A549 (cell line): ENCODE measurements around the gene DCDC2. TPM values are rescaled to one million over a fixed set of nuclear protein-coding genes. Genes with fewer than 3 reads are reported as not detected.

ENCODE experiments used
- ATAC-seq, 2 experiments: fragments of 200-7000 bp in 1 of 2; fragments of >200 bp in 1 of 2; cut with Nextera tagmentation in 1 of 2; cut with Tn5 transposase in 1 of 2; 3 replicates each; pipeline versions ENCODE4 v1.8.0 to v1.9.1; 2018 to 2020; ENCODE audit warnings: mild to moderate bottlenecking in 1 of 2, moderate library complexity in 1 of 2
- CTCF ChIA-PET: fragments of 300-600 bp; sonication (Branson Sonifier 250); formaldehyde crosslinking; extraction: SDS; loops from one replicate; lab custom pipeline; 2021; ENCODE audit warnings: antibody characterized with exemption, inconsistent platforms; lab: Yijun Ruan, JAX
- POLR2A ChIA-PET: fragments of 350-600 bp; formaldehyde crosslinking; extraction: SDS; loops from one replicate; lab custom pipeline; 2021; ENCODE audit warnings: antibody characterized with exemption, inconsistent platforms; lab: Yijun Ruan, JAX
- DNase-seq, 2 experiments: peaks; one replicate each; pipeline versions ENCODE4 v3.0.0 to v3.0.0-alpha.2; 2011 to 2016; ENCODE audit warnings: low read depth in 1 of 2, low spot score in 1 of 2
- FAIRE-seq: peaks from 2 replicates; lab custom pipeline; 2011; peaks lifted over from hg19 to GRCh38; lab: Jason Lieb, UNC
- H3K27ac ChIP-seq, 2 experiments: fragments of >200 bp; sonication (Bioruptor Twin); formaldehyde crosslinking; 3 replicates each; pipeline ENCODE4 v1.5.1; 2016 to 2017
- H3K4me1 ChIP-seq: fragments of >200 bp; sonication (Bioruptor Twin); formaldehyde crosslinking; 3 replicates; pipeline ENCODE4 v1.6.1; 2016
- H3K4me2 ChIP-seq: fragments of >200 bp; sonication (Bioruptor Twin); formaldehyde crosslinking; 3 replicates; pipeline ENCODE4 v1.6.1; 2016
- H3K4me3 ChIP-seq: fragments of >200 bp; sonication (Bioruptor Twin); formaldehyde crosslinking; 3 replicates; pipeline ENCODE4 v1.5.1; 2016
- H3K9me3 ChIP-seq: fragments of >200 bp; sonication (Bioruptor Twin); formaldehyde crosslinking; 3 replicates; pipeline ENCODE4 v1.6.1; 2016
- CBX8 ChIP-seq: fragments of 200-600 bp; sonication (generic); IDR thresholded peaks from 2 replicates; pipeline ENCODE4 v1.6.1; 2016
- CEBPB ChIP-seq, 2 experiments: fragments of >200 bp in 1 of 2; sonication (Bioruptor Twin) in 1 of 2; formaldehyde crosslinking in 1 of 2; IDR thresholded peaks; 2 replicates each; pipeline ENCODE4 v1.6.1; 2012 to 2016
- CHD4 ChIP-seq: fragments of 200-600 bp; sonication (generic); IDR thresholded peaks from 2 replicates; pipeline ENCODE4 v1.6.1; 2016; ENCODE audit warnings: antibody characterized with exemption, mild to moderate bottlenecking, borderline replicate concordance
- EHF ChIP-seq: fragments of 250-450 bp; sonication (Bioruptor Pico); IDR thresholded peaks from 2 replicates; pipeline ENCODE4 v1.5.0; 2020; ENCODE audit warnings: mild to moderate bottlenecking
- EHMT2 ChIP-seq: fragments of 200-600 bp; sonication (generic); IDR thresholded peaks from 2 replicates; pipeline ENCODE4 v1.6.1; 2016; ENCODE audit warnings: antibody characterized with exemption, low read depth, mild to moderate bottlenecking, moderate library complexity
- ESRRA ChIP-seq: fragments of 150-350 bp; IDR thresholded peaks from 2 replicates; pipeline ENCODE4 v1.6.1; 2014; ENCODE audit warnings: mild to moderate bottlenecking, low read length, borderline replicate concordance
- FOSB ChIP-seq: fragments of 250-450 bp; sonication (Bioruptor Pico); IDR thresholded peaks from 2 replicates; pipeline ENCODE4 v1.5.0; 2020; ENCODE audit warnings: mild to moderate bottlenecking, moderate library complexity
- HDAC2 ChIP-seq: fragments of 200-600 bp; sonication (generic); IDR thresholded peaks from 2 replicates; pipeline ENCODE4 v1.6.1; 2016
- HOXB13 ChIP-seq: fragments of 250-450 bp; sonication (Bioruptor Pico); IDR thresholded peaks from 2 replicates; pipeline ENCODE4 v1.5.0; 2020; ENCODE audit warnings: low read depth, mild to moderate bottlenecking, moderate library complexity
- JUN ChIP-seq, 2 experiments: fragments of >200 bp; sonication (Bioruptor Twin); formaldehyde crosslinking; IDR thresholded peaks; 2 replicates in 1 of 2; 3 replicates in 1 of 2; pipeline ENCODE4 v1.6.1; 2016 to 2017
- KDM5A ChIP-seq: fragments of 200-600 bp; sonication (generic); IDR thresholded peaks from 2 replicates; pipeline ENCODE4 v1.6.1; 2016; ENCODE audit warnings: antibody characterized with exemption, mild to moderate bottlenecking
- MAFK ChIP-seq: fragments of 450-650 bp; IDR thresholded peaks from 2 replicates; pipeline ENCODE4 v1.6.1; 2014; ENCODE audit not compliant: partially characterized antibody
- NFE2L2 ChIP-seq: fragments of 150-350 bp; conservative IDR thresholded peaks from 2 replicates; pipeline ENCODE4 v1.6.1; 2014; ENCODE audit warnings: low read length
- RAD21 ChIP-seq, 2 experiments: fragments of >200 bp in 1 of 2; sonication (Bioruptor Twin) in 1 of 2; formaldehyde crosslinking in 1 of 2; IDR thresholded peaks in 1 of 2; conservative IDR thresholded peaks in 1 of 2; 2 replicates in 1 of 2; 3 replicates in 1 of 2; pipeline ENCODE4 v1.6.1; 2012 to 2018; ENCODE audit warnings: inconsistent platforms in 1 of 2
- SMC3 ChIP-seq: fragments of >200 bp; sonication (Bioruptor Twin); formaldehyde crosslinking; IDR thresholded peaks from 3 replicates; pipeline ENCODE4 v1.6.1; 2018; ENCODE audit warnings: inconsistent platforms
- ZNF302 ChIP-seq: fragments of 250-450 bp; sonication (Bioruptor Pico); IDR thresholded peaks from 2 replicates; pipeline ENCODE4 v1.9.0; 2021; ENCODE audit warnings: inconsistent platforms, mild to moderate bottlenecking, moderate library complexity
- ZSCAN20 ChIP-seq: fragments of 250-450 bp; sonication (Bioruptor Pico); IDR thresholded peaks from 2 replicates; pipeline ENCODE4 v1.8.0; 2022; ENCODE audit warnings: mild to moderate bottlenecking, moderate library complexity
- WGBS: methylation state at CpG from one replicate; pipeline ENCODE4 v1.1.6; 2017; ENCODE audit errors: missing lambda C conversion rate; 5-methylcytosine and 5-hydroxymethylcytosine counted together
- polyA plus RNA-seq, 4 experiments: library from polyadenylated mRNA; depleted of rRNA in 3 of 4; stranded (reverse); fragments of >200 nt; fragmentation: RNase III in 1 of 4; extraction: RNeasy Plus Mini Kit Qiagen cat#74134 plus additional on column Dnase treatment in 1 of 4; gene quantifications; 2 replicates in 3 of 4; 3 replicates in 1 of 4; pipeline ENCODE4 v1.2.3, GENCODE V29; 2011 to 2017
- TF ChIP-seq, protein P1 (sequence below): fragments of >200 bp; sonication (Bioruptor Twin); formaldehyde crosslinking; IDR thresholded peaks from 3 replicates; pipeline ENCODE4 v1.5.1; 2016
- TF ChIP-seq, protein P2 (sequence below): fragments of 250-450 bp; sonication (Bioruptor Pico); IDR thresholded peaks from 2 replicates; pipeline ENCODE4 v1.5.0; 2021; ENCODE audit warnings: mild to moderate bottlenecking, moderate library complexity, borderline replicate concordance
- TF ChIP-seq, protein P3 (sequence below): fragments of 250-450 bp; sonication (Bioruptor Pico); IDR thresholded peaks from 2 replicates; pipeline ENCODE4 v1.5.0; 2020; ENCODE audit warnings: low read depth, mild to moderate bottlenecking, moderate library complexity

DCDC2 gene
- polyA plus RNA-seq, 2 of the 4 experiments (the other 2 are of a cell fraction), result 9.1 to 9.4 TPM

DNA sequence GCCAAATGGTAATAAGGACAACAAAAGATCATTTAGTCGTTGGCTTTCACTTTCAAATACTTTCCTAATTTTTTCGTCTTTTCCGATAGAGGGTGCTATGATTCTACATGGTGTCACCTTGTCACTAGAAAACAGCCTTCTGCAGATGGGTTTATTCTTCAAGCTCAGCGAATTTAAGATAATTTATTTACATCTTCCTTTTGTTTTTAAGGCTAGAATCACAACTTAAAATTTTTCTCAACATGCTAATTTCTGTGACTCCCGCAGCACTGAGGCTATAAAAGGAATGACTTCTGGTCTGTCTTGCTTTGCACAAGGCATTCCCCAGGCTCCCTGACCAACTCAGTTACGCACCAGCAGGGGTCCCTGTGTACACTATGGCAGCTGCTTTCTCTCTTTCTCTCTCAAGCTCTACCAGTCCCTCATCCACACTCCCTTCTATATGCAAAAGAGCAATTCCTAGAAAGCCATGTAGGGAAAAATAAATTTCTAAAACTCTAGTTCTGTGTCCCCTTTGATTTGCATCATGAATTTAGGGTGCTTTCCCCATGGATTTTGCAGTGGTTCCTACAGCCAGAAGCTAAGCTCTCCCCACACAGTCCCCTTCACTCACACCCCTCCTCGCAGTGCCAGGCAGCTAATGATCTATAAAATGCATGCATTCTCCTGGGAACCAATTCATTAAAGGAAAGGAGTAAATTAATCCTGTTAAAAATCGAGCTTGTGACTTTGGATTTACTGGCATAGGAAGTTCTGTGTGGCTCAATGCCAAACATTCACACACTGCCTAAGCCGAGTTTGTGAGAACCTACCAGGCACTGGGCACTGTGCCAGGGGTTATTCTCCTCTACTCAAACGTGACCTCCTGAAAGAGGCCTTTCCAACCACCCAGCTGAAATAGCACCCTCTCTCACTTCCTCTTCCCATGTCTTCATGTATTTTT is 74.5 kb downstream of the DCDC2 start:
- DNase-seq (peak; percentile 83 to 90), FAIRE-seq (no peak), ATAC-seq (peak; percentile 100)
- Histone ChIP-seq H3K4me3 (no peak overlapping the region), H3K27ac (peak overlapping the region; percentile 71 to 80), H3K4me1 (peaks cover 13% of the 10 kb centered on the region), H3K9me3 (no peaks in the 10 kb centered on the region)
- CTCF ChIA-PET, result interaction anchor here (0.6 to 5.1 kb wide), 44 partner anchors 9 to 386 kb away, joined by 3 to 79 read pairs (median 5); partner anchors contain the start of genes ALDH5A1 and DCDC2
- no peak for TF ChIP-seq KDM5A
- peak; percentile 66 to 91 for TF ChIP-seq RAD21 (conservative IDR thresholded peaks at IDR 0.05 in 1 of 2, IDR thresholded peaks at IDR 0.05 in 1 of 2)
- TF ChIP-seq HOXB13, result no peak
- TF ChIP-seq HDAC2, result no peak
- TF ChIP-seq ESRRA, result no peak
- TF ChIP-seq EHMT2, result no peak
- TF ChIP-seq, protein P1, sequence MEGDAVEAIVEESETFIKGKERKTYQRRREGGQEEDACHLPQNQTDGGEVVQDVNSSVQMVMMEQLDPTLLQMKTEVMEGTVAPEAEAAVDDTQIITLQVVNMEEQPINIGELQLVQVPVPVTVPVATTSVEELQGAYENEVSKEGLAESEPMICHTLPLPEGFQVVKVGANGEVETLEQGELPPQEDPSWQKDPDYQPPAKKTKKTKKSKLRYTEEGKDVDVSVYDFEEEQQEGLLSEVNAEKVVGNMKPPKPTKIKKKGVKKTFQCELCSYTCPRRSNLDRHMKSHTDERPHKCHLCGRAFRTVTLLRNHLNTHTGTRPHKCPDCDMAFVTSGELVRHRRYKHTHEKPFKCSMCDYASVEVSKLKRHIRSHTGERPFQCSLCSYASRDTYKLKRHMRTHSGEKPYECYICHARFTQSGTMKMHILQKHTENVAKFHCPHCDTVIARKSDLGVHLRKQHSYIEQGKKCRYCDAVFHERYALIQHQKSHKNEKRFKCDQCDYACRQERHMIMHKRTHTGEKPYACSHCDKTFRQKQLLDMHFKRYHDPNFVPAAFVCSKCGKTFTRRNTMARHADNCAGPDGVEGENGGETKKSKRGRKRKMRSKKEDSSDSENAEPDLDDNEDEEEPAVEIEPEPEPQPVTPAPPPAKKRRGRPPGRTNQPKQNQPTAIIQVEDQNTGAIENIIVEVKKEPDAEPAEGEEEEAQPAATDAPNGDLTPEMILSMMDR, result peak; percentile 98
- peak in 1 of 2 experiments; percentile 26; a peak in 1 of 5 replicates for TF ChIP-seq JUN (IDR thresholded peaks at IDR 0.05)
- 0 out of 4 replicates have a peak, but pooled peaks of 1 of the 2 experiments have one; percentile 4 for TF ChIP-seq CEBPB (IDR thresholded peaks at IDR 0.05)
- peak; percentile 6 for TF ChIP-seq MAFK
- peak; percentile 96 for TF ChIP-seq SMC3
- TF ChIP-seq, all 56 proteins: peak for 6
- WGBS, result 4% methylated on average over 10 of the region's 10 CpGs
- POLR2A ChIA-PET, result interaction anchor here (0.7 to 1.2 kb wide), 4 partner anchors 76 to 219 kb away, joined by 3 to 8 read pairs (median 3); no protein-coding TSS in a partner anchor
- H3K4me2 ChIP-seq, result peak overlapping the region; percentile 84

DNA sequence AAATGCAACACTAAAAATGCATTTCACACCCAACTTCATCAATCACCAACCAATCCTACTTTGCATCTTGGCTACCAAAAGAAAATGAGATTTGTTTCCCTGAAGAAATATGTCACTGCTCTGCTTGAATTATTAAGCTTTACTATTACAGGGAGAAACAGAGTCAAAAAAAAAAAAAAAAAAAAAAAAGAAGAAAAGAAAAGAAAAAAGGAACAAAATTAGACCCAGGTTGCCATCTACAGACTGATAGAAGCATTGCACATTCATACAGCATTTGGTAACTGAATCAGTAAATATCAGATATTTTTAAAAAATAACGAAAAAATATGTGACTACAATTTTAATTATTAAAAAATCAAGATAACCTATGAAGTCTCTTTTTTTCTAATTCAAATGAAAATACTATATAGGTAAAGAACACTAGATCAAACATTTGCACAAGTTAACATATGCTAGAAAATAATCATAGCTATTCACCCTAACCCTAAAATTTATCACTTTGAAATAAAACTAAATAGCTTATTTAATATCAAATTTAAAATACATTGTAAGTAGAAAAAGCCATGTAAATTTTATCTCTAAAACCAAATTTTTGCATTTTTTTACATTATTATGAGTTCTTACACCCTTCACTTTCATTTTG is 83.3 kb downstream of the DCDC2 start:
- Histone ChIP-seq H3K4me2 (no peak overlapping the region), H3K27ac (no peak overlapping the region), H3K4me3 (no peak overlapping the region), H3K9me3 (no peaks in the 10 kb centered on the region), H3K4me1 (no peaks in the 10 kb centered on the region)
- ATAC-seq, result no peak
- no peak for TF ChIP-seq EHF
- TF ChIP-seq RAD21 (conservative IDR thresholded peaks at IDR 0.05 in 1 of 2, IDR thresholded peaks at IDR 0.05 in 1 of 2), result peak; percentile 49 to 57; a peak in 4 of 5 replicates
- TF ChIP-seq, protein P1, result peak; percentile 52
- FAIRE-seq, result no peak
- ChIA-PET POLR2A (no interaction called here), CTCF (interaction anchor here (0.7 to 1.8 kb wide), 7 partner anchors 9 to 1659 kb away, joined by 3 to 4 read pairs (median 4); no protein-coding TSS in a partner anchor)
- WGBS, result 0% methylated on average over 1 of the region's 1 CpG
- DNase-seq, result peak in 1 of 2 experiments; percentile 7

DNA sequence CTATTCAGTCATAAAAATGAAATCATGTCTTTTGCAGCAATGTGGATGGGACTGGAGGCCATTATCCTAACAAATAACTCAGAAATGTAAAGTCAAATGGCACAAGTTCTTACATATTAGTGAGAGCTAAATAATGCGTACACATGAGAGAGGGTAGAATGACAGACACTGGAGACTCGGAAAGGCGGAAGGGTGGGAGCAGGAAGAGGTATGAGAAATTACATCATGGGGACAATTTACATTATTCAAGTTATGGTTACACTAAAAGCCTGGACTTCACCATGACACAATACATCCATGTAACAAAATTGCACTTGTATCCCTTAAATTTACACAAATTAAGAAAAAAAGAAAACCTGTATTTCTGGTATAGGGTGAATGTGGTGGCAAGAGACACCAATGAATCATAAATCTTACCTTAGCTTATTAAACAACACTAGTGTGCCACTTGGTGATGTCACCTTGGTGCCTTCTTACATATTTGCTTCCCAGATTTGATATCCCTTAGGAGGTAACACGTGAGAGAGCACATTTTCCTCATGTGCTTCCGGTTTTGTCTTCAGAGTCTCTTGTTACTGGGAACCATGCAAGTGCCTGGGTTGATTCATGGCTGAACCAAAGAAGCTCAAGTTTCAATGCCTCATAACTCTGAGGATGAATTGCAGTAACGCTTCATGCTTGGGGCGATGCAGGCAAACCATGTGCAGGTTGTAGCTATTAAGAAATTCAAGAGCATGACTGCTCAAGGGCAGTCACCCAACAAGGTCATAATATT is 84.6 kb downstream of the DCDC2 start:
- FAIRE-seq (no peak), DNase-seq (no peak), ATAC-seq (no peak)
- POLR2A ChIA-PET, result no interaction called here
- Histone ChIP-seq H3K27ac (no peak overlapping the region), H3K9me3 (no peaks in the 10 kb centered on the region), H3K4me3 (no peak overlapping the region), H3K4me2 (no peak overlapping the region), H3K4me1 (no peaks in the 10 kb centered on the region)
- CTCF ChIA-PET, result interaction anchor here (0.8 to 1.8 kb wide), 5 partner anchors 10 to 209 kb away, joined by 3 to 7 read pairs (median 4); no protein-coding TSS in a partner anchor
- WGBS, result 75% methylated on average over 7 of the region's 7 CpGs
- TF ChIP-seq RAD21 (conservative IDR thresholded peaks at IDR 0.05 in 1 of 2, IDR thresholded peaks at IDR 0.05 in 1 of 2), result no peak
- no peak for TF ChIP-seq CHD4
- no peak for TF ChIP-seq NFE2L2
- TF ChIP-seq ZNF302 (CRISPR knock-in tag), result no peak
- no peak for TF ChIP-seq ZSCAN20
- no peak for TF ChIP-seq FOSB (CRISPR knock-in tag)
- TF ChIP-seq KDM5A, result no peak
- TF ChIP-seq, protein P2, sequence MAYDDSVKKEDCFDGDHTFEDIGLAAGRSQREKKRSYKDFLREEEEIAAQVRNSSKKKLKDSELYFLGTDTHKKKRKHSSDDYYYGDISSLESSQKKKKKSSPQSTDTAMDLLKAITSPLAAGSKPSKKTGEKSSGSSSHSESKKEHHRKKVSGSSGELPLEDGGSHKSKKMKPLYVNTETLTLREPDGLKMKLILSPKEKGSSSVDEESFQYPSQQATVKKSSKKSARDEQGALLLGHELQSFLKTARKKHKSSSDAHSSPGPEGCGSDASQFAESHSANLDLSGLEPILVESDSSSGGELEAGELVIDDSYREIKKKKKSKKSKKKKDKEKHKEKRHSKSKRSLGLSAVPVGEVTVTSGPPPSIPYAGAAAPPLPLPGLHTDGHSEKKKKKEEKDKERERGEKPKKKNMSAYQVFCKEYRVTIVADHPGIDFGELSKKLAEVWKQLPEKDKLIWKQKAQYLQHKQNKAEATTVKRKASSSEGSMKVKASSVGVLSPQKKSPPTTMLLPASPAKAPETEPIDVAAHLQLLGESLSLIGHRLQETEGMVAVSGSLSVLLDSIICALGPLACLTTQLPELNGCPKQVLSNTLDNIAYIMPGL, result no peak
- no peak for TF ChIP-seq CBX8
- TF ChIP-seq, protein P3, sequence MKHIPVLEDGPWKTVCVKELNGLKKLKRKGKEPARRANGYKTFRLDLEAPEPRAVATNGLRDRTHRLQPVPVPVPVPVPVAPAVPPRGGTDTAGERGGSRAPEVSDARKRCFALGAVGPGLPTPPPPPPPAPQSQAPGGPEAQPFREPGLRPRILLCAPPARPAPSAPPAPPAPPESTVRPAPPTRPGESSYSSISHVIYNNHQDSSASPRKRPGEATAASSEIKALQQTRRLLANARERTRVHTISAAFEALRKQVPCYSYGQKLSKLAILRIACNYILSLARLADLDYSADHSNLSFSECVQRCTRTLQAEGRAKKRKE (CRISPR knock-in tag), result no peak
- no peak for TF ChIP-seq HDAC2
